GM23248 (cell line): ENCODE measurements around the gene MIOS.

Experiments
- EZH2 ChIP-seq: fragments of 200-600 bp; sonication (generic); IDR thresholded peaks from 2 replicates; pipeline ENCODE4 v1.6.1; 2018; ENCODE audit warnings: antibody characterized with exemption, mild to moderate bottlenecking; ENCODE audit not compliant: insufficient read depth, poor library complexity, severe bottlenecking
- EZH2phosphoT487 ChIP-seq: fragments of 200-600 bp; sonication (generic); IDR thresholded peaks from 2 replicates; pipeline ENCODE4 v1.6.1; 2018; ENCODE audit warnings: antibody characterized with exemption, moderate library complexity, mild to moderate bottlenecking, low read depth; ENCODE audit not compliant: insufficient read depth

DNA sequence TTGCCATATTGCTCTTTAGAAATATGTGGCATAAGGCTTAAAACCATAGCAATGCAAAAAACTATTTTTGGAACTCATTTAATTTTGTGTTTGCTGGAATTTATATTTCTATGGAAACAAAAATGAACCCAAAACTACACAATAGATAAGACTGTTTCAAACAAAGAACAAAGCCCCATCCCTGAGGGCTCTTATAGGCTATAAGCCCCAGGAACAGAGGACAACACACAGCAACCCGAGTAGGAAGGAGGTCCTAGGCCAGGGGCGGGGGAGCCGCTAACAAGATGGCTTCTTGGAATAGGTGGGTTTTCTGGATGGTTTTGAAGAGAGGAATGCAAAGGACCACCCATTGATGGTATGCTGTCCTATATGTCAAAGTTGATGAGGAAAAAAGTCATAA lies 39.6 kb upstream of the MIOS start:
- no peak for TF ChIP-seq EZH2phosphoT487
- no peak for TF ChIP-seq EZH2
